ENCODE data around the gene ACOT12.
"Not testable (repeated sequence)": the region's sequence is repeated elsewhere in the genome, so short reads cannot be mapped to it uniquely, and the experiment has no call there.

The ACOT12 gene

DNA sequence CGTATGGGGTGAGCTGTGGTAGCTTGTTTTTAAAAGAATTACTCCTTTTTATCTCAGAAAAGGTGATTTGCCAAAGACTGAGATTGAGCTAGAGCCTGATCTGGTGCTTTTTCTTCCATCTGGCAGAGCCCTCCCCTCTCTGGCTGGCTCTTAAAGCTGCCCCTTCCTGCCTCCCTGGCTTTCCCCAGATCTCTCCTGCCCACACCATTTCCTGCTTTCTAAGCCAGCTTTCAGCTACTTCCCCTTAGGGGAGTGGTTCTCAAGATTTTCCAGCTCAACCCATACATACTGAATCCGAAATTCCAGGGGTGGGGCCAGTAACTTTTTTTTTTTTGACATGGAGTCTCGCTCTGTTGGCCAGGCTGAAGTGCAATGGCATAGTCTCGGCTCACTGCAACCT lies 4.8 kb upstream of the ACOT12 start:
- no peak for DNase-seq

DNA sequence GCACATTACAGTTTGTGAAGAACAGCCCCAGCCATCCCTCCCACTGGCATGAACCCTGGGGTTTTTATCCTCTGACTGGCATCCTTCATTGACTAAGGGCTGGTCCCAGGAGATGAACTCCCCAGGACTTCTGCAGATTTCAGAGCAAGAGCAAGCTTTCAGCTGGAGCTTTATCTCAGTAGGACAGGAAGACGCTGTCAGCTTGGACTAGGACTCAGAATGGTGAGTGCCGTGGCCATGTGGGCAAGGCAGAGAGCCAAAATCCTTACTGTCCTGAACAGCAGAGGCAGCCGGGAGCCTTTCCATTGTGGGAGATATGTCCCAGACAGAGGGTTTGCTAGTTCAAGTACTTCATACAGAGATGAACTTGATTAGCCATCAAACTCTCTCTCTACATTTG lies 3.2 kb upstream of the ACOT12 start:
- no peak for DNase-seq

DNA sequence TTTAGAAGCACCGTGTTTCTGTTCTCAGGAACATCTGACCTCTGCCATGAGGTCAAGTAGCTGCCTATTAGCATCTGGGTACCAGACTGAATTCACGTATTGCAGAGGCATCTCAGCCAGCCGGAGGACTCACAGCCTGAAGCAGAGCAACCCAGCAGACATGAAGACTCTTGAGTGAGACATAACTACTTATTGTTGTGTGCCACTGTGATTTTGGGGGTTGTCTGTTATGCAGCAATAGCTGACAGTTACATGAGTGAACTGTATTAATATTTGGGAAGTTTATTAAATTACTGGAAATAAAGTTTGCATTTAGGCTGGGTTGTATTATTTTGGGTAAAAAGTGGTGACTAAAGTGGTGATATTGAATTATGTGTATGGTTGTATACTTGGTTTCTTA lies 1.3 kb upstream of the ACOT12 start:
- no peak for DNase-seq

DNA sequence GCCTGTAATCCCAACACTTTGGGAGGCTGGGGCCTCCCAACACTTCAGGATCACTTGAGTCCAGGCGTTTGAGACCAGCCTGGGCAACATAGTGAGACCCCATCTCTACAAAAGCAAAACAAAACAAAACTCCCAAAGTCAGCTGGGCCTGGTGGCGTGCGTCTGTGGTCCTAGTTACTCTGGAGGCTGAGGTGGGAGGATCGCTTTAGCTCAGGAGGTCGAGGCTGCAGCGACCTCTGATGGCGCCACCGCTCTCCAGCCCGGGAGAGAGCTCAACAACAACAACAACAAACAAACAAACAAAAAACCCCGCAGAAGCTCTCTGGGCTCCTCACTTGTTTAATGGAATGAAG lies 528 bp downstream of the ACOT12 start:
- no peak for DNase-seq

DNA sequence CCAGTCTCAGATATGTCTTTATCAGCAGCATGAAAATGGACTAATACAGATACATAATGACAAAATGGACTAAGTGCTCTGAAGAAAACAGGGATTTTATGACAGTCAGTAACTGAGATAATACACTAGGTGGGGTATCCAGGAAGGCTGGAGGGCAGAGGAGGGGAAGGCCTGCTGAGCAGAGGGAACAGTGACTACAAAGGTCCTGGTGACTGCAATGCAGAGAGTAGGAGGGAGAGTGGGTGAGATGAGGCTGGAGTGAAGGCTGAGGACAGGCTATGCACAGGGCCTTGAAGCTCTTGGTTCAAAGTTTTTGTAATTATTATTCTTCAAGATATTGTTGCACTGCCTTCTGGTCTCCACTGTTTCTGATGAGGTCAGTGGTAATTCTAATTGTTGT lies 4.9 kb downstream of the ACOT12 start:
- DNase-seq = no peak

DNA sequence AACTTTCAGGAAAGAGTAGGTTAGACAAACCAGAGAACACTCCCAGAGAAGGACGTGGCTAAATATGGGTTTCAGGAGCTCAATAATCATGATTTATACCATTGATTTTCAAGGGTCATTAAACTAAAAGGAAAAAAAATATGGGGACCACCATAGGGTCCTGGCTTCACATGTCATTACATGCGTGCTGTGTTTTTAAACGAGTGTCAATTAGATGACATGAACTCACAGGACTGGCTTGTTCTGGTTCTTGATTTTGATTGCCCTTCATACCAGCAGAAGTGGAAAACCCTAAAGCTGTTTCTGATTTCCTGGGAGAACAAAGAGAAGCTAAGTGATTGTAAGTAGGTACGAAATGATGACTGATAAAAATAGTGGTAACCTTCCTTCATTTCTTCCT lies 5.8 kb downstream of the ACOT12 start:
- no peak for DNase-seq

DNA sequence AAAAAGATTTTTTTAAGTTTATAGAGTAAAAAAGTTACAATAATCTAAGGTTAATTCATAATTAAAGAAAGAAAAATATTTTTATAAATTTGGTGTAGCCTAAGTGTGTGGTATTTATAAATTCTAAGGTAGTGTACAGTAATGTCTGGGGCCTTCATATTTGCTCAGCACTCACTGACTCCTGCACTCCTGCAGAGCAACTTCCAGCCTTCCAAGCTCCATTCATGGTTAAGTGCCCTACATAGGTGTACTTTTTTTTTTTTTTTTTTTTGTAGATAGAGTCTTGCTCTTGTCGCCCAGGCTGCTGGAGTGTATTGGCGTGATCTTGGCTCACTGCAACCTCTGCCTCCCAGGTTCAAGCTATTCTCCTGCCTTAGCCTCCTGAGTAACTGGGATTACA lies 10.1 kb downstream of the ACOT12 start:
- DNase-seq = no peak

DNA sequence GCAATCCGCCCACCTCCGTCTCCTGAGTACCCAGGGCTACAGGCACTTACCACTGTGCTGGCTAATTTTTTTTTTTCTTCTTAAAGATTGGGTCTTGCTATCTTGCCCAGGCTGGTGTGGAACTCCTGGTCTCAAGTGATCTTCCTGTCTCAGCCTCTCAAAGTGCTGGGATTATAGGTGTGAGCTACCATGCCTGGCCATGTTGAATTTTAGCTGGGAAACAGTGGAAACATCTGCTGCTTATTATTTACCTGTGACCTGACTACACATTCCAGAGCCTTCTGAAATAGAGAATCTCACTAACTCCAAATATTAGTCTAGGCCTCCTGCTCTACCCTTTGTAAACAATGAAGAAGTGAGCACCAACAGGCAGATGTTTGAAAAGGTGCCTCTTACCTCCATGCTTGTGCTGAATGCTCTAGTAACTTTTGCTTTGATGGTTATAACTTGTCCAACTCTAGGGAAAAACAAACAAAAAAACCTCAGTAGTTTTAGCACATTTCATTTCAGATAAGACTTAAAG lies 22.5 kb downstream of the ACOT12 start:
- no peak for DNase-seq

DNA sequence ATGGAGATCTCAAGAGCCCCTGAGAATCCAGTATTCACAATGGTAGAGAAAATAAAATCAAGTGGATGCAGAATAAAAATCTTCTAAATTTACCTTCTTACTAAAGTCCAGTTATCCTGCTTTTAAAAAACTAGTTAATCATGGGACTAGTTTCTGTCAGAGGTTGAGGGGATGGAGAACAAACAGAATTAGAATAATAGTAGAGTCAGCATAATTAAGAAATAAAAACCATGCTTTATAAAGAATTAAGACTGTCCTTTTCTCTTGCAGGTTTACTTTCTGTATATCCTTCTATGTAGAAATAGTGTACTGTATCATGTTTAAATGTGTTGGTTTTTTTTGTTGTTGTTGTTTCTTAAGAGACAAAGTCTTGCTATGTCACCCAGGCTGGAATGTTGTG lies 23.0 kb downstream of the ACOT12 start:
- DNase-seq = no peak

DNA sequence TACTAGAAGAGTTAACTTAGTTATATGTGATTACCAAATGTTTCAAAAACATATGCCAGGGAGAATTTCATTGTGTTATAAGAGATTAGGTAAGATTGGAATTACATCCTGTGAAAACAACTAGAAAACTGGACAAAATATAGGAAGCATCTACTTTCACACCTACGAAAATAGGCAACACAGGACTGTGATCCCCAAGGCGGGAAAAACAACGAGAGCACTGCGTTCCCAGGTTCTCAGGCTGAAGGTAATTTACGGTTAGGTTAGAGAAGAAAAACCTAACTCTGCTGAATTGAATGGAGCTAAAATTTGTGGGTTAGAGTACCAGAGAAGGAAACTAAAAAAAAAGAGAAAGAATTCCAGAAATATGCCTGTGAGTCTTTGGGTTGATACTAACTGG lies 28.4 kb downstream of the ACOT12 start:
- DNase-seq = no peak

DNA sequence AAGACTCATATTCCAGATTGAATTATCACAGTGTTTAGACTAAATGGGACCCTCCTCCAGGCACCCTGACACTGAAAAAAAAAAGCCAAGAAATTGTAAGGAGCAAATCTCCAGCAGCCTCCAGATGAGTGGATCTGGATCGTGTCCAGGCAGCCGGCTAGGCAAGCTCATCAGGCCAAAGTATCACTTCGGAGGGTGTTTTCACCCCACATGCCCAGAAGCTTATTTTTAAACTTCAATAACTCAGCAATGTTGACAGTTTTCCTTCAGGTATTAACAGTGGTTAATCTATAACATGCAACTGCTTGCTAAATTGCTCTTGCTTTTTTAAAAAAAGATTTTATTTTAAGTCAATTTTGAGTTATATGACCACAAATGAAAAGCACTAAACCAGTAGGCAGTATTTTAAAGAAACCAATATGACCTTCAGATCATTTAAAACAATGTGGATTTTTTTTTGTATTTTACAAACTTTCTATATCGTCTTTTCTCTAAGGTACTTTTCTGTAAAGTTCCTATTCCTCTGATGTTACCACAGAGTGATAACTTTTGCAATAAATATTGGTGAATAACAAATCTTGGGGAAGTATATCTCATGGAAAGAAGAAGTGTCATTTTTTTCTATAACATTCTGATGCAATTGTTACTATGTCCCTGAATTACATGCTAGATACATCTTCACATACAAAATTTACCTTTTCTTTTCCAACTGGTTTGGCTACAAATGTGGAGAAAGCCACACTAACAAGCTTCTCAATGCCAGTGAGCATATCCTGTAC lies 30.7 kb downstream of the ACOT12 start:
- no peak for DNase-seq

DNA sequence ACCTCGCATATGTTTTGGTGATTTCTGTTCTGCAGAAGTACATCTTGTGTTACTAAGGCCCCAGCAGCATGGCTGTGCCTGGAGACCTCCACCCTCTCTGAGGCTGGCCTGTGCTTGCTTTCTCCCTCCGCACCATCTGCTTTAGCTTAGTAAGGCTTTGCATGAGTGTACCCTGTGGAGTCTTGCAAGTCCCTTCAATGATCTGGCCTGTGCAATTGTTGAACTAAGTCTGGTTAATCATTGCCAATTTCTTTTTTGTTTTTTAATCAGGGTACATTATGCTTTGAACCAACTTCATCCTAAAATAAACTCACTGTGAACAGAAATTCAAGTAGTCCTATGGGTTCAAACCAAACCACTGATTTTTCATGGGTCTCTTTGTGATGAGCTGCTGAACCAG lies 32.3 kb downstream of the ACOT12 start:
- no peak for DNase-seq

DNA sequence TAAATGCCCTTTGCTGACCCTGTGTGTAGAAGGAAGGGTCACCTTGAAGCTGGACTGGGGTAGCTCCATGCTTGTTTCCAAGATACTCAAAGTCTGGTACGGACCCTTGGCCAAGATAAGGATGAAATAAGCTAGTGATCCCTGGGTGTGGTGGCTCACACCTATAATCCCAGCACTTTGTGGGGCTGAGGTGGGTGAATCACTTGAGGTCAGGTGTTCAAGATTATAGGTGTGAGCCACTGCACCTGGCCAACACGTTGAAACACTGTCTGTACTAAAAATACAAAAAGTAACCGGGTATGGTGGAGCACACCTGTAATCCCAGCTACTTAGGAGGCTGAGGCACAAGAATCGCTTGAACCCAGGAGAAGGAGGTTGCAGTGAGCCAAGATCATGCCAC lies 33.3 kb downstream of the ACOT12 start:
- DNase-seq = no peak

DNA sequence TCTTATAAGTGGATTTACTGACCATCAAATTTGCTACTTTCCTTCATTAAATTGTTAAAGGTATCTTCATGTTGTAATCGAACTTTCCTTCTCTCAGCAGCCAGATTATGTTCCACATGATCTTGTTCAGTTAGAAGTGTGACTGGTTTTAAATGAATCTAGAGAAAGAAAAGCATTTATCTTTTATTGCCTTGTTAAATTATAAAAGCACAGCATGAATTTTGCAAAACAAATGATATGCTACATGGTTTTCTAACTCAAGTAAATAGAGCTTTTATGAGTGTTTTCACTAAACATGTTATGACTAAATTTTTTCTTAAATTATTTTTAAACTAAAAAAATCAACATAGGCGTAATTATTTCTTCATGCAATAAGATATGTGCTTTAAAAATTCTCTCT lies 34.1 kb downstream of the ACOT12 start:
- DNase-seq = no peak

DNA sequence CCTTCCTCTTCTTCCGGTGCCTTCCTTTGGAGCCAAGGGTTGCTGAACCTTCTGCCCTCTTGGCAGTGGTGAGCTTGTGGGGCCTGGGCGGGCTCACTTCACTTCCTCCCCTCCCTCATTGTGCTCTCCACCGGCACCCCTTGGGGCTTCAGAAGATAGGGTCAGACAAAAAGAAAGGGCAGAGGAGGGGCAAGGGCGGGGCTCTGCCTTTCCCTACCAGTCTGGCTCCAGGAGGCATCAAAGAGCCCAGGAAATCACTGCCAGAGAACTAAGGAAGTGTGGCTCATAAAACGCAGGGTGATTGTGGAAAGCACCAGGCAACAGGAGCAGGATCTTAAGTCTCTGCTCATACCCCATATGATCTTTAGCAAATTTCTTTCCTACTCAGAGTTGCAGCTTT lies 34.8 kb downstream of the ACOT12 start:
- no peak for DNase-seq

DNA sequence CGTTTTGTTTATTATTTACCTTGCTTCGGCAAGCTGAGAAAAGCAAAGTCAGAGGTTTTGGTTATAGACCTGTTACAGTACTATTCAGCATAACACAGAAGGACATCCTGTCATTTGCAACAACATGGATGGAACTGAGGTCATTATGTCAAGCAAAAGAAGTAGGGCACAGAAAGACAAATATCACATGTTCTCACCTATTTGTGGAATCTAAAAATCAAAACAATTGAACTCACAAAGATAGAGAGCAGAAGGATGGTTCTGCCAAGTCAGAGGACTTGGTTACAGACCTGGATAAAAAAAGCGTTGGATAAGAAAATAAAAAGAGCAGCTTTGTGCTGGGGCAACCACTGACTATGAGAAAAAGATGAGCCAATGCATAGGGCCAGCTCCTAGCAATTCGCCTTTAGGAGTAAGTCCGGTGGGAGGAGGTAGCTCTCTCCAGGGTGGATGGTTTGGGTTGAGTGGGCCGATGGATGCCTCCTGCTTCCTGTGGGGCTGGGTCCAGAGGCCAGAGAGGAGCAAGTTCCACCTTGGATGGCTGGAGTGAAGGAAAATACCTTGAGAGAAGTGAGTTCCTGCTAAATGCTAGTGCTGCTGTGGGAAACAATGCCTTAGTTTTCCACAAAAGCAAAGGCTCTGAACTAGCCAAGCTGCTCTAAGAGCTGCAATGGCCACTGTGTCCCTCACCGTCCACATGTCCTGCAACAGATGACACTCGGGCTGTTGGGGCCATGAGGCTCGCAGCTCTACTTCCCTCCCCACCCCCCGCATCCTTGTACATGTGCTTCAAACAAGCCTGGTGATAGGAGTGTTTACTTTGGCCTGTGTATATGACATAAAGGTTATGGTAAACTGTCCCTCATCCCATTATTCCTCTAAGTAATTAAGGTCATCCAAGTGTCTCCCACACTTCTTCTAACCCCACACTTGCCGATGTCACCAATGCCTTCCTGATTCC lies 38.4 kb downstream of the ACOT12 start:
- no peak for DNase-seq

DNA sequence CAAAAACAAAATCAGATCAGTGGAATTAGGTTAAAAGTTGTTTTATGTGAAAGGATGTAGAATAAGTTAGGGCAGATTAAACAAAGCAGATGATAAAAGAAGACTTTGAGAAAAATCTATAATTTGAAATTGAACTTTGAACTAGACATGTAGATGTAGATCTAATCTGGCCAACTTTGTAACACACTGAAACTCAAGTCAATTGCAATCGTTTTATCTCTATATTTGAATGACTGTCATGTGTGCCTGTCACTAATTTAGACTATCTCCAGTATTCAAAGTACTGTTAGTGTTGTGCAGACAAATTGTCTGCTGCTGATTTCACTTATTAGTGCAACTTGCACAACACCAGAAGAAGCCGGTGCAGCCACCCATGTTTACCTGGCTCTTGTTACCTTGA lies 39.8 kb downstream of the ACOT12 start:
- no peak for DNase-seq

DNA sequence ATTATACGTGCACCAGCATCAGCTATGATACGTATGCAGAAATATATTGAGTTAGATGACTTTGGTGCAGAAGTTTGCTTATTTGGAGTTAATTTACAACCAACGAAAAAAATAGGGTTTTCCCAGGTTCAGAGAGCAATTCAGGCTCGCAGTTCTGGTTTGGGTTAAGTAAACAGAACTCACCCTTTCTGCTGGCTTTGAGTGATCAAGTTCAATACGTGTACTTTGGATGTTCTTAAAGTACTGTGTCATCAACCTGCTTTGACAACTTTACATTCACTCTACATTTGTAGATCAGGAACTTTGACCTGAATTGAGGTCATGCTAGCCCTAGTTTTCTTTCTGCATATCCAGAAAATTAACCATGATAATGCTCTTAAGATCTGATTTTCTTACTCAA lies 40.7 kb downstream of the ACOT12 start:
- no peak for DNase-seq

DNA sequence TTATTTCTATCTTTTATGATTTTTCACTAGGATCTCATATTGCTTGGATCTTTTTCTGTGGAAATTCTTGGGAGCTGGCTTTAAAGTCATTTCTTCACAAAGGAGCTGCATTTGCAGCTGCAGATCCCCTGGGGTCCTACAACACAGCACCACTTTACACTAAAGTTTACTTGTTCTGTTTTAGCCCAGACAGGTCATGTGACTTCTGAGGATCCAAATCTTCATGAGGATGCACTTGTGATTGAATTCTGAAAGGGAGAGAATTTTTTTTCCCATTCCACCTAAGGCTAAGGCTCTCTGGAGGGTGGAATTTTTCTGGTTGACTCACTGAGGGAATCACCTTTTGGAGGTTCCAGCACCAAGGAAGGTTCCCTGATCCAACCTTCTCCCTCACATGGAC lies 43.4 kb downstream of the ACOT12 start:
- no peak for DNase-seq

DNA sequence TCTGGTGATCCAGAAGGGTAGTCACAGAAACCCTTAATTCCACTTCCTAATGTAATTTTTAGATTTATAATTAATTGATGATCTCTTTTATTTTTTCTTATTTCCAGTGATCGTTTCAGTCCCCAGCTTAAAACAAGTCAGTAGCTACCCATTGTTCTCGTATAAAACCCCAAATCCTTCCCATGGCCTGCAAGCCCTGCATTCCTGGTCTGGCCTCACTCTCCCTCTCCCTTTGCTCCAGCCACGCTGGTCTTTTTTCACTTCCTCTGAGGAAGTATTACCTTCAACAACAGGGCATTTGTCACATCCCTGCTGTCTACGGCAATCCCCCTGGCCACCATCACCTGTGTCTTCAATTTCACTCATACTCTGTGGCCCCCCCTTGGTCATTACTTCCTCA lies 44.8 kb downstream of the ACOT12 start:
- no peak for DNase-seq

DNA sequence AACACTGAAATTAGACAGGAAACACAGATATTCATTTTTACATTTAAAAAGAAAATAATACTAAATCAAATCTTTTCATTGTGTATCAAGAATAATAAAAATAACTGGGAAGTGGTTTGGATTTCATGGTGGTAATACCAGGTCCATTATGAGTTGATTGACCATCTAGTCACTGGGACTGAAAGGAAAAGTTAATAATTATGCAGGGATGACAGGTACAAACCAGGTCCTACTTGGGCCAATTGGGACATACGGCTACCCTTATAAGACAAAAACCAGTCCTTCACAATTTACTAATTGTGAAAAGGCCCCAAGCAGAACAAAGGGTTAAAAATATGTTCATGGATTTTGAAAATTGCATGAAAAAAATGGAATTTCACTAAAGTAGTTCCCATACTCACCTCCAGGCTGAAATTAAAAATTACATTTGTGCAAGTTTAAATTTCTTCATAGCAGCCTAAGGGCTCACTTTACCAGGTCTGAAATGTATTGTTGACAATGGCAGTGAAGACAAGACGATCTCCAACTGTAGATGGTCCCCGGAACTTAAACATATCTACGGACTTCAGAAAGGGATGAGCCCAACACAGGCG lies 48.4 kb downstream of the ACOT12 start:
- no peak for DNase-seq

DNA sequence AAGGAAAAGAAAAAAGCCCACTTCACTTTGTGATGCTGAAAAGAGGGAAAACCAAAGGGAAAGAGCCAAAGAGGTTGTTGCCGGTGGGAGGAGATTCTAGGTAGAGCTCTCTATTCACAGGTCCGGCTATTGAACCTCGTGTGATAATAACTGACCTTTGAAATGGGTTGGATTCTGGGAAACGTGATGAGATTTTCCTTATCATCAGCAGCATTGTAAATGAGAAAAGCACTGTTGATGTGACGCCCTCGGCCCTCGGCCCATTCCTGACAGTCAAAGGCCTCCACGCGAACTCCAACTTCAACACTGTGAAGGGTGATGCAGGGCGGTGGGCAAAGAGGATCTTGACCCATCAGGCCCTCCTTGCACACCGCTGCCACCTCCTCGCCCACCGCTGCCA lies 49.2 kb downstream of the ACOT12 start:
- no peak for DNase-seq

DNA sequence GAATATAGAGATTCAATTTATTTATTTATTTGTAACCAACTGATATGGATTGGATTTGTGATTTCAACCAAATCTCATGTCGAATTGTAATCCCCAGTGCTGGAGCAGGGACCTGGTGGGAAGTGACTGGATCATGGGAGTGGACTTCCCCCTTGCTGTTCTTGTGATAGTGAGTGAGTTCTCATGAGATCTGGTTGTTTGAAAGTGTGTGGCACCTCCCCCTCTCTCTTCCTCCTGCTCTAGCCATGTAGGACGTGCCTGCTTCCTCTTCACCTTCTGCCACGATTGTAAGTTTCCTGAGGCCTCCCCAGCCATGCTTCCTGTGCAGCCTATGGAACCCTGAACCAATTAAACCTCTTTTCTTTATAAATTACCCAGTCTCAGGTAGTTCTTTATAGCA lies 55.7 kb downstream of the ACOT12 start:
- not testable (repeated sequence) for DNase-seq

DNA sequence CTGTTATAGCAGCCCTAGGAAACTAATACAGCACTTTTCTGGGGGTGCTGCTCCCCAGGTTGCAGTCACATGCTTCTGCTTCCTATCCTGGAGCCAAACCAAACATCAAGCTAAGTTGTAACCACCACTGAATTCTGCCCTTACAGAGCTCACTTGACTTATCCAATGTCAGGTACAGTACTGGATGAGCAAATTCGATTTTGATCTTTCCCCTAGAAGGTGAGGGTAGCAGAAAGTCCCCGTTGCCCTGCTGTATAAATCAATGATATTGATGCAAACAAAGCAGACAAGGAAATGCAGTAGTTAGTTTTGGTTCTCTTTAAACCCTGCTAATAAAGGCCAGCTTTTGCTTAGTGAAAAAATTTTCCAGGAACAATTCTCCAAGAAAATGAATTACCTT lies 56.1 kb downstream of the ACOT12 start:
- DNase-seq = no peak

Measured in 8988T (cell line).